A673 (cell line): ENCODE results near the gene SORBS2.

ENCODE experiments used
- CTCF ChIP-seq: fragments of 300-800, 200-600 bp; sonication (generic); conservative IDR thresholded peaks from 2 replicates; pipeline ENCODE4 v1.5.1; 2017; ENCODE audit warnings: low read depth, mild to moderate bottlenecking, antibody characterized with exemption, low read length, moderate library complexity, mixed read lengths
- EZH2 ChIP-seq: fragments of 200-600 bp; sonication (generic); IDR thresholded peaks from 2 replicates; pipeline ENCODE4 v1.6.1; 2017; ENCODE audit warnings: borderline replicate concordance, low read depth, mild to moderate bottlenecking, mixed read lengths, antibody characterized with exemption, low read length; ENCODE audit not compliant: poor library complexity, severe bottlenecking

- TF ChIP-seq CTCF (no peak), EZH2 (no peak)
Measured at GRCh38 chr4:185542626-185543315, 269.2 kb downstream of the SORBS2 start.
